Vagina (tissue), 2 donors: Measurements from ENCODE around the gene MT1G. TPM values are rescaled to one million over a fixed set of nuclear protein-coding genes. Genes with fewer than 3 reads are reported as not detected.

Source experiments
- DNase-seq, 2 donors: peaks; one replicate each; pipeline ENCODE4 v3.0.0-alpha.2; 2017; ENCODE audit errors: extremely low spot score in 2 of 2
- H3K27ac ChIP-seq: fragments of 200-600 bp; sonication (generic); one replicate; pipeline ENCODE4 v1.5.1; 2019
- H3K27me3 ChIP-seq: fragments of 200-600 bp; sonication (generic); one replicate; pipeline ENCODE4 v1.5.1; 2019
- H3K36me3 ChIP-seq, 2 donors: fragments of 200-600 bp; sonication (generic); one replicate each; pipeline ENCODE4 v1.5.1; 2017 to 2019
- H3K4me1 ChIP-seq: fragments of 200-600 bp; sonication (generic); one replicate; pipeline ENCODE4 v1.5.1; 2019
- H3K4me3 ChIP-seq, 2 donors: fragments of 200-600 bp; sonication (generic); 1 replicate in 1 of 2; 2 replicates in 1 of 2; pipeline ENCODE4 v1.5.1; 2016 to 2019
- H3K9me3 ChIP-seq: fragments of 200-600 bp; sonication (generic); one replicate; pipeline ENCODE4 v1.5.1; 2019
- POLR2A ChIP-seq, 2 donors: fragments of 450-650 bp; IDR thresholded peaks; one replicate each; pipeline ENCODE4 v1.6.1; 2017; ENCODE audit warnings: antibody characterized with exemption in 2 of 2, mild to moderate bottlenecking in 2 of 2, moderate library complexity in 2 of 2
- POLR2AphosphoS5 ChIP-seq, 2 donors: sonication (generic); formaldehyde crosslinking; IDR thresholded peaks; one replicate each; pipeline ENCODE4 v1.9.0; 2017; ENCODE audit warnings: antibody characterized with exemption in 2 of 2, mild to moderate bottlenecking in 2 of 2, low read depth in 1 of 2; ENCODE audit not compliant: insufficient read depth in 1 of 2
- intact Hi-C: fragments of 100-400 bp; cut with DNase I; formaldehyde crosslinking; loops from one replicate; pipeline ENCODE4 v1.15.1; 2023
- total RNA-seq: library from RNA; depleted of rRNA; stranded (reverse); fragments of >200 nt; gene quantifications from one replicate; pipeline ENCODE4 v1.2.3, GENCODE V29; 2016
- TF ChIP-seq, protein P1 (sequence below), 3 experiments: fragments of 450-650 bp in 2 of 3; fragments of 200-600 bp in 1 of 3; sonication (generic) in 1 of 3; IDR thresholded peaks; one replicate each; pipeline ENCODE4 v1.5.1; 2017 to 2019; ENCODE audit warnings: antibody characterized with exemption in 3 of 3, mild to moderate bottlenecking in 2 of 3, moderate library complexity in 2 of 3

The MT1G gene
- total RNA-seq, 1 donor from 2014 or later = not detected

DNA sequence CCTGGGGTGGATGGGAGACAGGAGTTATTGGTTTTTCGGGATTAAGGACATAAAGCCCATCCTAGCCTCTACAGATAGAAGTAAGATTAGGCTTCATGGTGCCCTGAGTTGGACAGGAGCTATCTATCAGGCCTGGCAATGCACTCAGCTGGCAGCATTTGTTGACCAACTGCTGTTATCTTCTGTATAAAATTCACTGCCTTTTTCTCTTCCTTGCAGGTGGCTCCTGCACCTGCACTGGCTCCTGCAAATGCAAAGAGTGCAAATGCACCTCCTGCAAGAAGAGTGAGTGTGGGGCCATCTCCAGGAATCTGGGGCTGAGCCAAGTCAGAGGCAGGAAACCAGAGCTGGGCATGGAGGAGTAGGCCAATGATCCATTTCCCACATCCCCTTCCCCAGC, 28.8 kb downstream of the MT1G start:
- TF ChIP-seq, protein P1, sequence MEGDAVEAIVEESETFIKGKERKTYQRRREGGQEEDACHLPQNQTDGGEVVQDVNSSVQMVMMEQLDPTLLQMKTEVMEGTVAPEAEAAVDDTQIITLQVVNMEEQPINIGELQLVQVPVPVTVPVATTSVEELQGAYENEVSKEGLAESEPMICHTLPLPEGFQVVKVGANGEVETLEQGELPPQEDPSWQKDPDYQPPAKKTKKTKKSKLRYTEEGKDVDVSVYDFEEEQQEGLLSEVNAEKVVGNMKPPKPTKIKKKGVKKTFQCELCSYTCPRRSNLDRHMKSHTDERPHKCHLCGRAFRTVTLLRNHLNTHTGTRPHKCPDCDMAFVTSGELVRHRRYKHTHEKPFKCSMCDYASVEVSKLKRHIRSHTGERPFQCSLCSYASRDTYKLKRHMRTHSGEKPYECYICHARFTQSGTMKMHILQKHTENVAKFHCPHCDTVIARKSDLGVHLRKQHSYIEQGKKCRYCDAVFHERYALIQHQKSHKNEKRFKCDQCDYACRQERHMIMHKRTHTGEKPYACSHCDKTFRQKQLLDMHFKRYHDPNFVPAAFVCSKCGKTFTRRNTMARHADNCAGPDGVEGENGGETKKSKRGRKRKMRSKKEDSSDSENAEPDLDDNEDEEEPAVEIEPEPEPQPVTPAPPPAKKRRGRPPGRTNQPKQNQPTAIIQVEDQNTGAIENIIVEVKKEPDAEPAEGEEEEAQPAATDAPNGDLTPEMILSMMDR (IDR thresholded peaks at IDR 0.05) = no peak
- no peak for TF ChIP-seq POLR2A (IDR thresholded peaks at IDR 0.05)
- no peak for TF ChIP-seq POLR2AphosphoS5 (IDR thresholded peaks at IDR 0.05; ENCODE audit: insufficient read depth in 1 of 2, low read depth in 1 of 2)
- peaks cover 30% of the 10 kb centered on the region for H3K4me1 ChIP-seq
- no peaks in the 10 kb centered on the region for H3K9me3 ChIP-seq
- no peaks in the 10 kb centered on the region for H3K36me3 ChIP-seq
- intact Hi-C loops = no loop called here
- H3K4me3 ChIP-seq = no peak overlapping the region
- H3K27ac ChIP-seq = no peak overlapping the region
- no peak for DNase-seq
- no peaks in the 10 kb centered on the region for H3K27me3 ChIP-seq

DNA sequence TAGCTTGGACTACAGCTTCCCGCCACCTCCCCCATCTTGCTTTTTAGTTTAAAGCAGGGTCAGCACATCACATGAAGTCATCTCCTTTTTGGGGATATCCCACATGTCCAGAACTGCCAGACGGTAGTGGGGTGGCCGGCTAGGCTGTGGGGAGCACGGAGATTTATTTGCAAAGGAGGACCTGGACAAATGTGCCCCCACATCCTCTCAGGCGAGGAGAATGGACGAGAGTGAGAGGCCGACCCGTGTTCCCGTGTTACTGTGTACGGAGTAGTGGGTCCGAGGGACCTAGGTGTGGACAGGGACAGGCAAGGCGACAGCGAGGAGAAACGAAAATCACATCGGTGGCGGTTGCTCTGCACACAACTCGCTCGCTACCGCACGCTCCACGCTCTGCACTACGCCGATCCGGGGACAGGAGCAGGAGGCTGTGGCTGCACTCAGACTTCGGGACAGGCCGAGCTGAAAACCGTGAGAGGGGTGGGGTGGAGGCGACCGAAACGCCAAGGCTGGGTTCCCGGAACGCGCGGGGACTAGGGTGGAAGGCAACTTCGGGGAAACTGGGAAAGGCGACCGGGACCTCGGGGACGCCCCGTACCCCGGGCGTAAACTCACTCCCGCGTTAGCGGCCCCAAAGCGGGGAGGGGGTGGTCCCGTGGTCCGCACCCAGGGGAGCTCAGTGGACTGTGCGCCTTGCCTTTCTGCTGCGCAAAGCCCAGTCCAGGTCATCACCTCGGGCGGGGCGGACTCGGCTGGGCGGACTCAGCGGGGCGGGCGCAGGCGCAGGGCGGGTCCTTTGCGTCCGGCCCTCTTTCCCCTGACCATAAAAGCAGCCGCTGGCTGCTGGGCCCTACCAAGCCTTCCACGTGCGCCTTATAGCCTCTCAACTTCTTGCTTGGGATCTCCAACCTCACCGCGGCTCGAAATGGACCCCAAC, 29.8 kb downstream of the MT1G start, which contains the start of gene MT1A:
MT1A (plus strand) TSS at position 853 of the 937 bp plus-strand sequence; CDS start at position 926, 73 bp downstream.
- Histone ChIP-seq H3K4me1 (peaks cover 26% of the 10 kb centered on the region), H3K27me3 (no peaks in the 10 kb centered on the region), H3K27ac (peak within 1 kb of the TSS; percentile 70), H3K36me3 (no peaks in the 10 kb centered on the region), H3K4me3 (peak within 1 kb of the TSS; percentile 45 to 50), H3K9me3 (no peaks in the 10 kb centered on the region)
- TF ChIP-seq, protein P1 (IDR thresholded peaks at IDR 0.05) = no peak
- TF ChIP-seq POLR2AphosphoS5 (IDR thresholded peaks at IDR 0.05; ENCODE audit: insufficient read depth in 1 of 2, low read depth in 1 of 2) = peak in 1 of 2 donors; percentile 89
- peak in 1 of 2 donors; percentile 43 for TF ChIP-seq POLR2A (IDR thresholded peaks at IDR 0.05)
- DNase-seq = no peak
- intact Hi-C loops = no loop called here

DNA sequence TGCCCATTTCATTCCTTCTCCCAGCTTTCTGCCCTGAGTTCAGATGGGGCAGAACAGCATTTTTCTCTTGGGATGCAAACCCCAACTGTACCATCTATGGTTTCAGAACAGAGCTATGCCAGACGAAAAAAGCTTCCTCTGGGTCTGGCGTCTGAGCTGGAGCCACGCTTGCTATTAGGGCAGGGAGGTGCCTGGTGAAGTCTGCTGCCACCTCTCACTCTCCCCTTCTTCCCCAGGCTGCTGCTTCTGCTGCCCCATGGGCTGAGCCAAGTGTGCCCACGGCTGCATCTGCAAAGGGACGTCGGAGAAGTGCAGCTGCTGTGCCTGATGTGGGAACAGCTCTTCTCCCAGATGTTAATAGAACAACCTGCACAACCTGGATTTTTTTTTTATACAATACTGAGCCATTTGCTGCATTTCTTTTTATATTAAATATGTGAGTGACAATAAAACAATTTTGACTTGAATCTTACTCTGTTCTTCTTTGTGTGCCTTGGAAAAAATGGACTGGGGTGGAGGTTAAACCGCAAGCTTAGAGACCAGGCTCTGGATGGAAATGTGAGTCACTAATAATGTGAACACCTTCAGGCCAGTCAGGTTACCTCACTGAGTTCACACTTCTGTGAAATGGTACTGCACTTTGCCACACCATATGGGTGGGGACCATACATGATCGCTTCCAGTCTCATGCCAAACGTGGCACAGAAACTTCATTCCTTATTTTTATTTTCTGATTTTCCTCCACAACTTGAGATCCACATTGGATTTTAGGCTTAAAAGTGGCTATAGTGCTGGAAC, 31.1 kb downstream of the MT1G start:
- peaks cover 32% of the 10 kb centered on the region for H3K4me1 ChIP-seq
- H3K27me3 ChIP-seq = no peaks in the 10 kb centered on the region
- intact Hi-C loops = no loop called here
- H3K36me3 ChIP-seq = no peaks in the 10 kb centered on the region
- no peak overlapping the region for H3K27ac ChIP-seq
- TF ChIP-seq POLR2A (IDR thresholded peaks at IDR 0.05) (no peak), POLR2AphosphoS5 (IDR thresholded peaks at IDR 0.05; ENCODE audit: insufficient read depth in 1 of 2, low read depth in 1 of 2) (no peak)
- TF ChIP-seq, protein P1 (IDR thresholded peaks at IDR 0.05) = no peak
- no peak for DNase-seq
- no peaks in the 10 kb centered on the region for H3K9me3 ChIP-seq
- H3K4me3 ChIP-seq = no peak overlapping the region

DNA sequence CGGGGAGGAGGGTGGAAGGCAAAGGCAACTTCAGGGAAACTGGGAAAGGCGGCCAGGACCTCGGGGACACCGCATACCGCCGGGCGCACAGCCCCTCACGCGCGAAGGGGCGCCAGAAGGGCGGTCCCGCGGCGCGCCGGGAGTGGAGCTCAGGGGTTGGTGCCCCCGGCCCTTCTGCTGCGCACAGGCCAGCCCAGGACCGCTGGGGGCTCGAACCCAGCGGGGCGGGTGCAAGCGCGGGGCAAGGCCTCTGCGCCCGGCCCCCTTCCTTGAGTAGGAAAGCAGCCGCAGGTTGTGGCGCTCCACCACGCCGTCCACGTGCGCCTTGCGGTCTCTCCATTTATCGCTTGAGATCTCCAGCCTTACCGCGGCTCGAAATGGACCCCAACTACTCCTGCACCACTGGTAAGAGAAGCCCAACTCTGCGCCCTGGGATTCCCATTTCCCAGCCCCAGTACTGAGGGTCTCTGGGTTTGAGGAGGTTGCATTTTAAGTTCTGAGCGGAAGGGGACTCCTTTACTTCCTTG, 32.4 kb downstream of the MT1G start:
- Histone ChIP-seq H3K9me3 (no peaks in the 10 kb centered on the region), H3K27me3 (no peaks in the 10 kb centered on the region), H3K4me1 (peaks cover 32% of the 10 kb centered on the region), H3K27ac (no peak overlapping the region), H3K4me3 (no peak overlapping the region), H3K36me3 (no peaks in the 10 kb centered on the region)
- TF ChIP-seq POLR2A (IDR thresholded peaks at IDR 0.05) = no peak
- no peak for TF ChIP-seq POLR2AphosphoS5 (IDR thresholded peaks at IDR 0.05; ENCODE audit: insufficient read depth in 1 of 2, low read depth in 1 of 2)
- TF ChIP-seq, protein P1 (IDR thresholded peaks at IDR 0.05) = no peak
- intact Hi-C loops = no loop called here
- no peak for DNase-seq
